ENCODE results near the gene MFAP4. TPM values are rescaled to one million over a fixed set of nuclear protein-coding genes. Genes with fewer than 3 reads are reported as not detected.

The MFAP4 gene
- total and polyA plus RNA-seq, 9 of the 15 experiments (the other 6 are each of a cell fraction or from before 2014, with no cell fraction given), result 0.07 to 0.24 TPM; not detected in 7

- no peak for TF ChIP-seq MGA (IDR thresholded peaks at IDR 0.05)
- TF ChIP-seq ZBTB12 (CRISPR knock-in tag; IDR thresholded peaks at IDR 0.05), result no peak
- TF ChIP-seq ZNF212 (CRISPR knock-in tag; IDR thresholded peaks at IDR 0.05), result no peak
- TF ChIP-seq SIN3B (IDR thresholded peaks at IDR 0.05; ENCODE audit: low read depth), result no peak
- TF ChIP-seq TAF7 (tag; IDR thresholded peaks at IDR 0.05), result no peak
- no peak for TF ChIP-seq SRSF9 (IDR thresholded peaks at IDR 0.05; ENCODE audit: borderline replicate concordance, low read depth, low read length)
- no peak for TF ChIP-seq ZNF583 (CRISPR knock-in tag; IDR thresholded peaks at IDR 0.05)
- no peak for TF ChIP-seq ZNF764 (CRISPR knock-in tag; IDR thresholded peaks at IDR 0.05; ENCODE audit: low read depth)
- TF ChIP-seq ZNF239 (CRISPR knock-in tag; IDR thresholded peaks at IDR 0.05), result no peak
- TF ChIP-seq, protein P1, sequence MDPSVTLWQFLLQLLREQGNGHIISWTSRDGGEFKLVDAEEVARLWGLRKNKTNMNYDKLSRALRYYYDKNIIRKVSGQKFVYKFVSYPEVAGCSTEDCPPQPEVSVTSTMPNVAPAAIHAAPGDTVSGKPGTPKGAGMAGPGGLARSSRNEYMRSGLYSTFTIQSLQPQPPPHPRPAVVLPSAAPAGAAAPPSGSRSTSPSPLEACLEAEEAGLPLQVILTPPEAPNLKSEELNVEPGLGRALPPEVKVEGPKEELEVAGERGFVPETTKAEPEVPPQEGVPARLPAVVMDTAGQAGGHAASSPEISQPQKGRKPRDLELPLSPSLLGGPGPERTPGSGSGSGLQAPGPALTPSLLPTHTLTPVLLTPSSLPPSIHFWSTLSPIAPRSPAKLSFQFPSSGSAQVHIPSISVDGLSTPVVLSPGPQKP (CRISPR knock-in tag; IDR thresholded peaks at IDR 0.05), result no peak
- no peak for TF ChIP-seq CBX1 (IDR thresholded peaks at IDR 0.05; ENCODE audit: low read depth)
- TF ChIP-seq, protein P2, sequence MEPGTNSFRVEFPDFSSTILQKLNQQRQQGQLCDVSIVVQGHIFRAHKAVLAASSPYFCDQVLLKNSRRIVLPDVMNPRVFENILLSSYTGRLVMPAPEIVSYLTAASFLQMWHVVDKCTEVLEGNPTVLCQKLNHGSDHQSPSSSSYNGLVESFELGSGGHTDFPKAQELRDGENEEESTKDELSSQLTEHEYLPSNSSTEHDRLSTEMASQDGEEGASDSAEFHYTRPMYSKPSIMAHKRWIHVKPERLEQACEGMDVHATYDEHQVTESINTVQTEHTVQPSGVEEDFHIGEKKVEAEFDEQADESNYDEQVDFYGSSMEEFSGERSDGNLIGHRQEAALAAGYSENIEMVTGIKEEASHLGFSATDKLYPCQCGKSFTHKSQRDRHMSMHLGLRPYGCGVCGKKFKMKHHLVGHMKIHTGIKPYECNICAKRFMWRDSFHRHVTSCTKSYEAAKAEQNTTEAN (CRISPR knock-in tag; IDR thresholded peaks at IDR 0.05), result no peak
Observed at GRCh38 chr17:19364699-19365498, 22.1 kb downstream of the MFAP4 start (continued).
